ENCODE data around the gene PRRC2B. TPM values are rescaled to one million over a fixed set of nuclear protein-coding genes. Genes with fewer than 3 reads are reported as not detected.
A peak's percentile ranks its signal among the peaks of the same experiment; 100 is the strongest.

The PRRC2B gene
- total and polyA plus RNA-seq, 2 of the 13 experiments (the other 11 are each of a cell fraction or from before 2014, with no cell fraction given): 20.8 to 37.4 TPM

DNA sequence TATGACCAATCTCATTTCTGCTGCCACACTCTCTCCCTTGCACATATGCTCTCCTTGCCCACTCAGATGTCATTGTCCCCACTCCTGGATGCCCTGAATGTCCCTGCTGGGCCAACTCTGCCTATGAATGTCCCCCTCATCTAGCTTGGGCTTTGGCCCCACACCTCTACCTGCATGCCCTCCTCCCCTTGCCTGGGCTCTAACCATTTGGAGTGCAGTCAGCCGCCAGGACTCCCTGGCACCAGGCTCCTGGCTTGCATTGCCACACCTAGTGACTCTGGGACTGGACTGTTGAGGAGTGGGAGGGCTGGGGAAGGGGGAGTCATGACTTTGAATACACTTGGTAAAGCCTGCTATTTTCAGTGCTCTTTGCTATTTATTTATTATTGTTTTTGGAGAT, 67.3 kb downstream of the PRRC2B start (continued):
- TF ChIP-seq, protein P1, sequence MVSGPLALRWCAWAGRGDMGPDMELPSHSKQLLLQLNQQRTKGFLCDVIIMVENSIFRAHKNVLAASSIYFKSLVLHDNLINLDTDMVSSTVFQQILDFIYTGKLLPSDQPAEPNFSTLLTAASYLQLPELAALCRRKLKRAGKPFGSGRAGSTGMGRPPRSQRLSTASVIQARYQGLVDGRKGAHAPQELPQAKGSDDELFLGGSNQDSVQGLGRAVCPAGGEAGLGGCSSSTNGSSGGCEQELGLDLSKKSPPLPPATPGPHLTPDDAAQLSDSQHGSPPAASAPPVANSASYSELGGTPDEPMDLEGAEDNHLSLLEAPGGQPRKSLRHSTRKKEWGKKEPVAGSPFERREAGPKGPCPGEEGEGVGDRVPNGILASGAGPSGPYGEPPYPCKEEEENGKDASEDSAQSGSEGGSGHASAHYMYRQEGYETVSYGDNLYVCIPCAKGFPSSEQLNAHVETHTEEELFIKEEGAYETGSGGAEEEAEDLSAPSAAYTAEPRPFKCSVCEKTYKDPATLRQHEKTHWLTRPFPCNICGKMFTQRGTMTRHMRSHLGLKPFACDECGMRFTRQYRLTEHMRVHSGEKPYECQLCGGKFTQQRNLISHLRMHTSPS (CRISPR knock-in tag; IDR thresholded peaks at IDR 0.05; ENCODE audit: low read depth): no peak
- TF ChIP-seq SP1 (IDR thresholded peaks at IDR 0.05): no peak
- no peak for TF ChIP-seq SP1 (CRISPR knock-in tag; IDR thresholded peaks at IDR 0.05)
- no peak for TF ChIP-seq ZBTB7A (CRISPR knock-in tag; IDR thresholded peaks at IDR 0.05)
- TF ChIP-seq CREB3 (CRISPR knock-in tag; IDR thresholded peaks at IDR 0.05): no peak
- no peak for TF ChIP-seq MAFF (IDR thresholded peaks at IDR 0.05; ENCODE audit: low read depth, low read length)
- no peak for TF ChIP-seq TAF15 (IDR thresholded peaks at IDR 0.05; ENCODE audit: low read depth, low read length, poor library complexity, severe bottlenecking)

GRCh38 chr9:131464354-131465000, 70.6 kb downstream of the PRRC2B start:
- no peak overlapping the region for H3K4me2 ChIP-seq (ENCODE audit: low read depth, low read length)
- TF ChIP-seq RBM22 (optimal IDR thresholded peaks at IDR 0.05; ENCODE audit: low read length) (peak; percentile 82), AGO2 (optimal IDR thresholded peaks at IDR 0.05; ENCODE audit: low read depth, low read length) (peak; percentile 41), FOXM1 (CRISPR knock-in tag; IDR thresholded peaks at IDR 0.05) (no peak), POLR2G (IDR thresholded peaks at IDR 0.05; ENCODE audit: low read depth, low read length) (0 out of 2 replicates have a peak, but pooled peaks have one; percentile 21)
- ATAC-seq: no peak
- no peaks in the 10 kb centered on the region for H3K4me1 ChIP-seq (ENCODE audit: insufficient read depth, low read length)
- no peak overlapping the region for H3K4me3 ChIP-seq (replicated peaks in 1 of 3; ENCODE audit: insufficient read depth in 1 of 3, low read depth in 2 of 3, low read length in 3 of 3)
- H3K27me3 ChIP-seq (ENCODE audit: control insufficient read depth in 1 of 2, insufficient read depth in 2 of 2, low read length in 2 of 2): no peaks in the 10 kb centered on the region
- FAIRE-seq: no peak
- H3K27ac ChIP-seq (ENCODE audit: extremely low read length, insufficient read depth, low read length): no peak overlapping the region
- no TSS peak for BruUV-seq (replicated peaks)
- 98% methylated on average over 20 of the region's 24 CpGs for WGBS (ENCODE audit: low lambda C conversion rate)
- H3K36me3 ChIP-seq (replicated peaks in 1 of 2; ENCODE audit: control insufficient read depth in 1 of 2, insufficient read depth in 2 of 2, low read length in 2 of 2): peaks cover 42 to 86% of the 10 kb centered on the region in 2 experiments
- no peak for DNase-seq (ENCODE audit: low spot score)
- no peak overlapping the region for H2AFZ ChIP-seq (ENCODE audit: low read length)
- no peak overlapping the region for H3K9ac ChIP-seq (ENCODE audit: insufficient read depth, low read depth, low read length)
- H4K20me1 ChIP-seq (ENCODE audit: insufficient read depth, low read length): no peaks in the 10 kb centered on the region
- in situ Hi-C loops (cut with HindIII; ENCODE audit: extremely low pct_ligation_motif_present, low pct_unique_long_range_greater_than_20kb): no loop called here
- intact Hi-C loops (cut with micrococcal nuclease; ENCODE audit: unreplicated experiment): no loop called here
- ChIA-PET CTCF (ENCODE audit: low intra/inter-chr PET ratio, low total read pairs) (no interaction called here), POLR2A (interaction anchor here (1.2 kb wide), 1 partner anchor 91 kb away, joined by 3 read pairs; no protein-coding TSS in a partner anchor)
- no peaks in the 10 kb centered on the region for H3K79me2 ChIP-seq (ENCODE audit: insufficient read depth, low read length)
- H3K9me3 ChIP-seq (ENCODE audit: low read length): no peaks in the 10 kb centered on the region
